Activated CD8-positive, alpha-beta memory T cell treated with anti-CD3 and anti-CD28 coated beads, Interleukin-2, amount 10 ng/mL, durations not matched to agents 7 days and 5 days (primary cell): ENCODE data around the gene NPY4R2. TPM values are rescaled to one million over a fixed set of nuclear protein-coding genes. Genes with fewer than 3 reads are reported as not detected.
"Not testable (repeated sequence)": the region's sequence is repeated elsewhere in the genome, so short reads cannot be mapped to it uniquely, and the experiment has no call there.

ENCODE experiments used
- ATAC-seq: fragments of 150-1000 bp; cut with Tn5 transposase; one replicate; pipeline ENCODE4 v1.10.0; 2021; ENCODE audit warnings: moderate library complexity
- CTCF ChIA-PET: fragments of 350-600 bp; sonication (Branson Sonifier 250); formaldehyde crosslinking; loops from one replicate; lab custom pipeline; 2021; ENCODE audit warnings: antibody characterized with exemption; lab: Charles Lee
- DNase-seq: peaks from one replicate; pipeline ENCODE4 v3.0.0-alpha.2; 2020
- H3K27ac Mint-ChIP-seq: one replicate; pipeline ENCODE4 v1.8.0; 2021; ENCODE audit warnings: mild to moderate bottlenecking, mixed read lengths
- H3K27me3 Mint-ChIP-seq: one replicate; pipeline ENCODE4 v1.8.0; 2021; ENCODE audit warnings: mixed read lengths
- H3K36me3 Mint-ChIP-seq: one replicate; pipeline ENCODE4 v1.8.0; 2021; ENCODE audit warnings: mild to moderate bottlenecking, mixed read lengths
- H3K4me1 Mint-ChIP-seq: one replicate; pipeline ENCODE4 v1.8.0; 2021; ENCODE audit warnings: mixed read lengths
- H3K4me3 Mint-ChIP-seq: one replicate; pipeline ENCODE4 v1.8.0; 2021; ENCODE audit warnings: mild to moderate bottlenecking, moderate library complexity, mixed read lengths
- H3K9me3 Mint-ChIP-seq: one replicate; pipeline ENCODE4 v1.8.0; 2022; ENCODE audit warnings: low read depth, mixed read lengths
- total RNA-seq, 2 experiments: library from RNA; stranded (reverse); gene quantifications; one replicate each; pipeline ENCODE4 v1.2.3, GENCODE V29; 2021

NPY4R2 gene
- total RNA-seq, result not detected

GRCh38 chr10:47918475-47918874 is at the start of gene NPY4R2:
Gene NPY4R2, plus strand, starts transcription at chr10:47918662. Its CDS starts 3,326 bp downstream, at chr10:47921988.
- CTCF ChIA-PET, DNase-seq, H3K27ac Mint-ChIP-seq, H3K4me1 Mint-ChIP-seq, H3K36me3 Mint-ChIP-seq, ATAC-seq, H3K4me3 Mint-ChIP-seq, H3K27me3 Mint-ChIP-seq, H3K9me3 Mint-ChIP-seq: not testable (repeated sequence)

- CTCF ChIA-PET, H3K36me3 Mint-ChIP-seq, H3K4me3 Mint-ChIP-seq, ATAC-seq, H3K4me1 Mint-ChIP-seq, DNase-seq, H3K27me3 Mint-ChIP-seq, H3K9me3 Mint-ChIP-seq, H3K27ac Mint-ChIP-seq: not testable (repeated sequence)
These were observed 47.6 kb upstream of the NPY4R2 start for GRCh38 chr10:47870887-47871286.

GRCh38 chr10:47871485-47872180 is 46.8 kb upstream of the NPY4R2 start:
- ATAC-seq, DNase-seq, H3K9me3 Mint-ChIP-seq, H3K27me3 Mint-ChIP-seq, H3K4me3 Mint-ChIP-seq, H3K27ac Mint-ChIP-seq, CTCF ChIA-PET, H3K4me1 Mint-ChIP-seq, H3K36me3 Mint-ChIP-seq: not testable (repeated sequence)

GRCh38 chr10:47872236-47872635 is 46.2 kb upstream of the NPY4R2 start:
- ATAC-seq, H3K27ac Mint-ChIP-seq, CTCF ChIA-PET, H3K9me3 Mint-ChIP-seq, H3K4me3 Mint-ChIP-seq, H3K36me3 Mint-ChIP-seq, DNase-seq, H3K4me1 Mint-ChIP-seq, H3K27me3 Mint-ChIP-seq: not testable (repeated sequence)

GRCh38 chr10:47884239-47884638 is 34.2 kb upstream of the NPY4R2 start:
- H3K4me3 Mint-ChIP-seq, H3K36me3 Mint-ChIP-seq, CTCF ChIA-PET, H3K27me3 Mint-ChIP-seq, DNase-seq, H3K27ac Mint-ChIP-seq, H3K9me3 Mint-ChIP-seq, ATAC-seq, H3K4me1 Mint-ChIP-seq: not testable (repeated sequence)

- H3K27me3 Mint-ChIP-seq, CTCF ChIA-PET, H3K9me3 Mint-ChIP-seq, H3K4me1 Mint-ChIP-seq, H3K36me3 Mint-ChIP-seq, DNase-seq, H3K4me3 Mint-ChIP-seq, H3K27ac Mint-ChIP-seq, ATAC-seq: not testable (repeated sequence)
These were observed 33.5 kb upstream of the NPY4R2 start for GRCh38 chr10:47884934-47885333.

- not testable (repeated sequence) for DNase-seq
These were observed 32.1 kb upstream of the NPY4R2 start for GRCh38 chr10:47886356-47886755.

GRCh38 chr10:47886827-47887226 is 31.6 kb upstream of the NPY4R2 start:
- H3K27me3 Mint-ChIP-seq, H3K27ac Mint-ChIP-seq, DNase-seq, ATAC-seq, CTCF ChIA-PET, H3K36me3 Mint-ChIP-seq, H3K4me3 Mint-ChIP-seq, H3K4me1 Mint-ChIP-seq, H3K9me3 Mint-ChIP-seq: not testable (repeated sequence)

More at GRCh38 chr10:47886356-47886755, 32.1 kb upstream of the NPY4R2 start:
- H3K4me1 Mint-ChIP-seq, H3K4me3 Mint-ChIP-seq, ATAC-seq, H3K9me3 Mint-ChIP-seq, H3K27me3 Mint-ChIP-seq, H3K36me3 Mint-ChIP-seq, CTCF ChIA-PET, H3K27ac Mint-ChIP-seq: not testable (repeated sequence)

- H3K9me3 Mint-ChIP-seq, H3K27me3 Mint-ChIP-seq, H3K4me3 Mint-ChIP-seq, ATAC-seq, H3K36me3 Mint-ChIP-seq, H3K4me1 Mint-ChIP-seq, DNase-seq, CTCF ChIA-PET, H3K27ac Mint-ChIP-seq: not testable (repeated sequence)
These were observed 27.7 kb upstream of the NPY4R2 start for GRCh38 chr10:47890737-47891136.

GRCh38 chr10:47892494-47893261 is 25.8 kb upstream of the NPY4R2 start:
- H3K9me3 Mint-ChIP-seq, H3K27ac Mint-ChIP-seq, ATAC-seq, H3K4me1 Mint-ChIP-seq, CTCF ChIA-PET, H3K36me3 Mint-ChIP-seq, H3K4me3 Mint-ChIP-seq, H3K27me3 Mint-ChIP-seq, DNase-seq: not testable (repeated sequence)

- H3K36me3 Mint-ChIP-seq, CTCF ChIA-PET, H3K9me3 Mint-ChIP-seq, DNase-seq, ATAC-seq, H3K4me3 Mint-ChIP-seq, H3K27ac Mint-ChIP-seq, H3K27me3 Mint-ChIP-seq, H3K4me1 Mint-ChIP-seq: not testable (repeated sequence)
These were observed 23.9 kb upstream of the NPY4R2 start for GRCh38 chr10:47894571-47894970.

GRCh38 chr10:47897813-47898212 is 20.6 kb upstream of the NPY4R2 start:
- H3K4me3 Mint-ChIP-seq, H3K27ac Mint-ChIP-seq, H3K27me3 Mint-ChIP-seq, H3K4me1 Mint-ChIP-seq, DNase-seq, H3K36me3 Mint-ChIP-seq, H3K9me3 Mint-ChIP-seq, CTCF ChIA-PET, ATAC-seq: not testable (repeated sequence)

- H3K9me3 Mint-ChIP-seq, H3K4me3 Mint-ChIP-seq, DNase-seq, ATAC-seq, H3K4me1 Mint-ChIP-seq, H3K27ac Mint-ChIP-seq, CTCF ChIA-PET, H3K36me3 Mint-ChIP-seq, H3K27me3 Mint-ChIP-seq: not testable (repeated sequence)
These were observed 9.1 kb upstream of the NPY4R2 start for GRCh38 chr10:47909333-47909732.

- H3K27me3 Mint-ChIP-seq, ATAC-seq, H3K27ac Mint-ChIP-seq, CTCF ChIA-PET, DNase-seq, H3K36me3 Mint-ChIP-seq, H3K4me1 Mint-ChIP-seq, H3K4me3 Mint-ChIP-seq, H3K9me3 Mint-ChIP-seq: not testable (repeated sequence)
These were observed 8.0 kb upstream of the NPY4R2 start for GRCh38 chr10:47910486-47910885.
